Activated T-helper 1 cell treated with anti-CD3 and anti-CD28 coated beads, Interleukin-12 subunit alpha, Interleukin-12 subunit beta, Interleukin-2, Interleukin-4 antibody, amounts not matched to agents 30 ng/mL and 10 ng/mL and 1 ng/mL, durations not matched to agents 14 hours and 24 hours and 36 hours (primary cell): Measurements from ENCODE around the gene KRTAP5-9. TPM values are rescaled to one million over a fixed set of nuclear protein-coding genes. Genes with fewer than 3 reads are reported as not detected.

ENCODE experiments used
- DNase-seq: peaks from one replicate; pipeline ENCODE4 v3.0.0; 2021; ENCODE audit warnings: low spot score
- H3K27ac Mint-ChIP-seq: one replicate; pipeline ENCODE4 v1.8.0; 2021; ENCODE audit warnings: mild to moderate bottlenecking, mixed read lengths
- H3K27me3 Mint-ChIP-seq: one replicate; pipeline ENCODE4 v1.8.0; 2022; ENCODE audit warnings: mild to moderate bottlenecking, moderate library complexity, mixed read lengths; ENCODE audit not compliant: insufficient read depth
- H3K36me3 Mint-ChIP-seq: one replicate; pipeline ENCODE4 v1.8.0; 2021; ENCODE audit warnings: low read depth, mixed read lengths
- H3K4me1 Mint-ChIP-seq: one replicate; pipeline ENCODE4 v1.8.0; 2021; ENCODE audit warnings: low read depth, mixed read lengths
- H3K4me3 Mint-ChIP-seq: one replicate; pipeline ENCODE4 v1.8.0; 2021; ENCODE audit warnings: mild to moderate bottlenecking, moderate library complexity, mixed read lengths
- H3K9me3 Mint-ChIP-seq: one replicate; pipeline ENCODE4 v1.8.0; 2021; ENCODE audit warnings: mixed read lengths
- intact Hi-C: fragments of 100-400 bp; cut with micrococcal nuclease; formaldehyde crosslinking; loops from one replicate; pipeline ENCODE4 v1.15.1; 2024
- total RNA-seq: library from RNA; stranded (reverse); gene quantifications from 2 replicates; pipeline ENCODE4 v1.2.3, GENCODE V29; 2022

KRTAP5-9 gene
- not detected in 2 replicates for total RNA-seq

GRCh38 chr11:71548120-71548519 is at the start of gene KRTAP5-9:
KRTAP5-9 (plus strand) TSS chr11:71548420; CDS start chr11:71548658, 238 bp downstream.
- DNase-seq: no peak
- Mint-ChIP-seq H3K27ac (no peak within 1 kb of the TSS), H3K27me3 (peaks cover 7% of the 10 kb centered on the region), H3K4me1 (no peaks in the 10 kb centered on the region), H3K36me3 (no peaks in the 10 kb centered on the region), H3K9me3 (no peaks in the 10 kb centered on the region), H3K4me3 (no peak within 1 kb of the TSS)
- intact Hi-C loops: no loop called here

GRCh38 chr11:71499125-71499524 is 49.1 kb upstream of the KRTAP5-9 start:
- H3K27me3 Mint-ChIP-seq: no peaks in the 10 kb centered on the region
- H3K27ac Mint-ChIP-seq: peak overlapping the region; percentile 62
- peaks cover 12% of the 10 kb centered on the region for H3K4me1 Mint-ChIP-seq
- peaks cover 43% of the 10 kb centered on the region for H3K36me3 Mint-ChIP-seq
- no peaks in the 10 kb centered on the region for H3K9me3 Mint-ChIP-seq
- H3K4me3 Mint-ChIP-seq: no peak overlapping the region
- DNase-seq: no peak
- intact Hi-C loops: no loop called here

GRCh38 chr11:71499546-71499945 is 48.7 kb upstream of the KRTAP5-9 start:
- Mint-ChIP-seq H3K4me3 (no peak overlapping the region), H3K36me3 (peaks cover 42% of the 10 kb centered on the region), H3K9me3 (no peaks in the 10 kb centered on the region), H3K27ac (no peak overlapping the region), H3K27me3 (no peaks in the 10 kb centered on the region), H3K4me1 (peaks cover 12% of the 10 kb centered on the region)
- intact Hi-C loops: no loop called here
- no peak for DNase-seq

GRCh38 chr11:71500601-71501021 is 47.6 kb upstream of the KRTAP5-9 start:
- Mint-ChIP-seq H3K27ac (no peak overlapping the region), H3K27me3 (no peaks in the 10 kb centered on the region), H3K4me1 (peaks cover 7% of the 10 kb centered on the region), H3K9me3 (no peaks in the 10 kb centered on the region), H3K4me3 (no peak overlapping the region), H3K36me3 (peaks cover 39% of the 10 kb centered on the region)
- DNase-seq: no peak
- intact Hi-C loops: no loop called here

- H3K4me3 Mint-ChIP-seq: no peak overlapping the region
- H3K36me3 Mint-ChIP-seq: peaks cover 41% of the 10 kb centered on the region
Observed at GRCh38 chr11:71501071-71501985, 46.9 kb upstream of the KRTAP5-9 start.

GRCh38 chr11:71502026-71502425 is 46.2 kb upstream of the KRTAP5-9 start:
- H3K27ac Mint-ChIP-seq: no peak overlapping the region
- DNase-seq: no peak
- intact Hi-C loops: no loop called here

More at GRCh38 chr11:71501071-71501985, 46.9 kb upstream of the KRTAP5-9 start:
- no peak overlapping the region for H3K27ac Mint-ChIP-seq
- no peaks in the 10 kb centered on the region for H3K9me3 Mint-ChIP-seq
- DNase-seq: no peak
- H3K27me3 Mint-ChIP-seq: no peaks in the 10 kb centered on the region
- H3K4me1 Mint-ChIP-seq: peaks cover 7% of the 10 kb centered on the region
- intact Hi-C loops: no loop called here

GRCh38 chr11:71502871-71503435 is 45.3 kb upstream of the KRTAP5-9 start:
- no peaks in the 10 kb centered on the region for H3K9me3 Mint-ChIP-seq
- DNase-seq: no peak
- H3K4me3 Mint-ChIP-seq: no peak overlapping the region
- no peak overlapping the region for H3K27ac Mint-ChIP-seq
- intact Hi-C loops: no loop called here
- H3K27me3 Mint-ChIP-seq: no peaks in the 10 kb centered on the region
- H3K36me3 Mint-ChIP-seq: peaks cover 33% of the 10 kb centered on the region
- H3K4me1 Mint-ChIP-seq: peaks cover 7% of the 10 kb centered on the region

More at GRCh38 chr11:71502026-71502425, 46.2 kb upstream of the KRTAP5-9 start:
- Mint-ChIP-seq H3K36me3 (peaks cover 39% of the 10 kb centered on the region), H3K4me1 (peaks cover 7% of the 10 kb centered on the region), H3K9me3 (no peaks in the 10 kb centered on the region), H3K27me3 (no peaks in the 10 kb centered on the region), H3K4me3 (no peak overlapping the region)

GRCh38 chr11:71504531-71504930 is 43.7 kb upstream of the KRTAP5-9 start:
- H3K27me3 Mint-ChIP-seq: no peaks in the 10 kb centered on the region
- peaks cover 22% of the 10 kb centered on the region for H3K36me3 Mint-ChIP-seq
- DNase-seq: no peak
- peaks cover 12% of the 10 kb centered on the region for H3K9me3 Mint-ChIP-seq
- H3K27ac Mint-ChIP-seq: peak overlapping the region; percentile 61
- intact Hi-C loops: no loop called here
- no peak overlapping the region for H3K4me3 Mint-ChIP-seq
- H3K4me1 Mint-ChIP-seq: no peaks in the 10 kb centered on the region

GRCh38 chr11:71505001-71505400 is 43.2 kb upstream of the KRTAP5-9 start:
- intact Hi-C loops: no loop called here
- Mint-ChIP-seq H3K4me1 (no peaks in the 10 kb centered on the region), H3K9me3 (peaks cover 17% of the 10 kb centered on the region), H3K27ac (no peak overlapping the region), H3K4me3 (no peak overlapping the region), H3K36me3 (peaks cover 22% of the 10 kb centered on the region), H3K27me3 (no peaks in the 10 kb centered on the region)
- DNase-seq: no peak

GRCh38 chr11:71505781-71506180 is 42.4 kb upstream of the KRTAP5-9 start:
- no peak for DNase-seq
- Mint-ChIP-seq H3K4me3 (no peak overlapping the region), H3K36me3 (peaks cover 14% of the 10 kb centered on the region), H3K9me3 (peaks cover 22% of the 10 kb centered on the region), H3K4me1 (no peaks in the 10 kb centered on the region), H3K27me3 (no peaks in the 10 kb centered on the region), H3K27ac (no peak overlapping the region)
- intact Hi-C loops: no loop called here

- no peak overlapping the region for H3K27ac Mint-ChIP-seq
- intact Hi-C loops: no loop called here
- H3K4me3 Mint-ChIP-seq: no peak overlapping the region
- no peaks in the 10 kb centered on the region for H3K4me1 Mint-ChIP-seq
- peaks cover 13% of the 10 kb centered on the region for H3K36me3 Mint-ChIP-seq
- H3K27me3 Mint-ChIP-seq: no peaks in the 10 kb centered on the region
- peaks cover 30% of the 10 kb centered on the region for H3K9me3 Mint-ChIP-seq
- DNase-seq: no peak
Observed at GRCh38 chr11:71507102-71507501, 41.1 kb upstream of the KRTAP5-9 start.

- H3K27ac Mint-ChIP-seq: no peak overlapping the region
- H3K4me3 Mint-ChIP-seq: no peak overlapping the region
- peaks cover 4% of the 10 kb centered on the region for H3K9me3 Mint-ChIP-seq
- H3K4me1 Mint-ChIP-seq: no peaks in the 10 kb centered on the region
- peaks cover 5% of the 10 kb centered on the region for H3K27me3 Mint-ChIP-seq
- intact Hi-C loops: no loop called here
- DNase-seq: no peak
- no peaks in the 10 kb centered on the region for H3K36me3 Mint-ChIP-seq
Observed at GRCh38 chr11:71518506-71519471, 29.4 kb upstream of the KRTAP5-9 start.
